MCF 10A (cell line): Measurements from ENCODE around the gene USP17L5. TPM values are rescaled to one million over a fixed set of nuclear protein-coding genes. Genes with fewer than 3 reads are reported as not detected.
"Not testable (repeated sequence)": the region's sequence is repeated elsewhere in the genome, so short reads cannot be mapped to it uniquely, and the experiment has no call there.

ENCODE experiments used
- Bru-seq: library from RNA; stranded (reverse); fragments of 400-500 nt; gene quantifications from one replicate; lab custom pipeline; 2021; lab: Mats Ljungman, UMichigan
- BruChase-seq, 2 experiments: library from RNA; stranded (reverse); fragments of 400-500 nt; gene quantifications; one replicate each; lab custom pipeline; 2021; lab: Mats Ljungman, UMichigan
- BruUV-seq: library from RNA; stranded (reverse); fragments of 400-500 nt; replicated peaks from 2 replicates; lab custom pipeline; 2021; lab: Mats Ljungman, UMichigan
- CTCF ChIA-PET: fragments of 300-600 bp; sonication (Branson Sonifier 250); formaldehyde crosslinking; extraction: SDS; loops from one replicate; lab custom pipeline; 2021; ENCODE audit warnings: antibody characterized with exemption, inconsistent platforms; lab: Yijun Ruan, JAX
- POLR2A ChIA-PET: fragments of 300-600, 350-650 bp; sonication (Branson Sonifier 250); formaldehyde crosslinking; extraction: SDS; loops from one replicate; lab custom pipeline; 2020; ENCODE audit warnings: antibody characterized with exemption, inconsistent platforms; lab: Yijun Ruan, JAX
- DNase-seq: peaks from one replicate; pipeline ENCODE4 v3.0.0-alpha.2; 2018; ENCODE audit not compliant: unreplicated experiment
- H3K27ac Mint-ChIP-seq: one replicate; pipeline ENCODE4 v1.8.0; 2022; ENCODE audit warnings: mild to moderate bottlenecking, low read depth, mixed read lengths; ENCODE audit not compliant: unreplicated experiment
- H3K27me3 Mint-ChIP-seq: one replicate; pipeline ENCODE4 v1.8.0; 2022; ENCODE audit warnings: mixed read lengths; ENCODE audit not compliant: insufficient read depth, unreplicated experiment
- H3K36me3 Mint-ChIP-seq: one replicate; pipeline ENCODE4 v1.8.0; 2022; ENCODE audit warnings: mild to moderate bottlenecking, moderate library complexity, mixed read lengths; ENCODE audit not compliant: insufficient read depth, unreplicated experiment
- H3K4me1 Mint-ChIP-seq: one replicate; pipeline ENCODE4 v1.8.0; 2022; ENCODE audit warnings: mixed read lengths; ENCODE audit not compliant: insufficient read depth, unreplicated experiment
- H3K4me3 Mint-ChIP-seq: one replicate; pipeline ENCODE4 v1.8.0; 2022; ENCODE audit warnings: mild to moderate bottlenecking, moderate library complexity, mixed read lengths; ENCODE audit not compliant: unreplicated experiment
- H3K9me3 Mint-ChIP-seq: one replicate; pipeline ENCODE4 v1.8.0; 2022; ENCODE audit warnings: mixed read lengths; ENCODE audit not compliant: unreplicated experiment
- intact Hi-C: fragments of 100-400 bp; cut with micrococcal nuclease; formaldehyde crosslinking; loops from 2 replicates; pipeline ENCODE4 v1.14.1; 2022
- long read RNA-seq: library from polyadenylated mRNA; stranded (forward); transcript quantifications from one replicate; pipeline ENCODE4 v2.0.0, GENCODE V29; 2022
- total RNA-seq: library from RNA; stranded (reverse); gene quantifications from 2 replicates; pipeline ENCODE4 v1.2.3, GENCODE V29; 2022

Gene USP17L5
- not detected in 2 replicates for total RNA-seq
- not detected for Bru-seq, nascent RNA
- BruChase-seq, experiment 1, labeled RNA remaining after a 6-hour chase, result not detected
- BruChase-seq, experiment 2, labeled RNA remaining after a 2-hour chase, result not detected
- long read RNA-seq, result 0 reads

- H3K36me3 Mint-ChIP-seq, POLR2A ChIA-PET, intact Hi-C loops, H3K4me1 Mint-ChIP-seq, H3K27me3 Mint-ChIP-seq, BruUV-seq, DNase-seq, H3K9me3 Mint-ChIP-seq, CTCF ChIA-PET, H3K4me3 Mint-ChIP-seq, H3K27ac Mint-ChIP-seq: not testable (repeated sequence)
Measured at GRCh38 chr4:9339103-9339502, at the start of gene USP17L5. USP17L5 (plus strand) TSS chr4:9339403; CDS start chr4:9339403, 0 bp downstream.

DNA sequence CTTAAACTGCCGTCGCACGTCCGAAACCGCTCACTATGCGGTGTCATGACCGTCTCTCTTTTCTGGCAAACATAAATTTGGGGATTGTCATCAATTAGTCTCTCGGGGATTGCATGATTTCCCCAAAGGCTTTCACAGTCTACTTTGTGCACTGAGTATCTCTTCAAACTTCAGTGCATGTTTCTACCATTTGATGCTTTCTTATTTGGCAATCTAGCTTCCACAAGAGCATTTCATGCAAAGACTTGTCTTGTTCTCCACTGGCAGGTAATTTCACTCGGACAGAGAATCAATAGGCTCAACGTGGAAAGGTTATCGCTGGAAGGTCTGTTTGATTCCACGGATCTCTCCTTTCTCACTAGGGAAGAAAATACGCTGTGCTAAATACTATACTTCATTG, 15.0 kb upstream of the USP17L5 start:
- H3K36me3 Mint-ChIP-seq, H3K4me3 Mint-ChIP-seq, H3K4me1 Mint-ChIP-seq, POLR2A ChIA-PET, DNase-seq, CTCF ChIA-PET, BruUV-seq, H3K27ac Mint-ChIP-seq, intact Hi-C loops, H3K9me3 Mint-ChIP-seq, H3K27me3 Mint-ChIP-seq: not testable (repeated sequence)

DNA sequence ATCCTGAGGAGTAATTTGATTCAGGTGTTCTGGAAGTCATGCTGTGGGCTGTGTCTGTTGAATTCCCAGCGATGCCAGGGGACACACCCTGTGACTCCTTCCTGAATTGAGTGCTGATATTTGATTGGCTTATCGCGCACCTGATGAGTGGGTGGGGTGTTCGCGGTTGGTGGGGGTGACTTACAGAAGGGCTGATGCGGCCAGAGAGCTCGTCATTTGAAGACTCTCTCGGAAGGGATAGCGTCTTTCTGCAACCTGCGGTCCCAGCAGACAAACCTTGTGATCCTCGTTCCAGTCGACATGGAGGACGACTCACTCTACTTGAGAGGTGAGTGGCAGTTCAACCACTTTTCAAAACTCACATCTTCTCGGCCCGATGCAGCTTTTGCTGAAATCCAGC, 14.3 kb upstream of the USP17L5 start, which contains the start of gene USP17L24:
USP17L24 (plus strand) TSS at position 301 of the 400 bp plus-strand sequence; CDS start at position 301, 0 bp downstream.
- DNase-seq, POLR2A ChIA-PET, H3K27ac Mint-ChIP-seq, H3K4me3 Mint-ChIP-seq, H3K9me3 Mint-ChIP-seq, H3K36me3 Mint-ChIP-seq, BruUV-seq, CTCF ChIA-PET, H3K27me3 Mint-ChIP-seq, intact Hi-C loops, H3K4me1 Mint-ChIP-seq: not testable (repeated sequence)

GRCh38 chr4:9329611-9330010, 9.6 kb upstream of the USP17L5 start, which contains the start of gene USP17L25:
USP17L25 (plus strand) TSS chr4:9329911; CDS start chr4:9329911, 0 bp downstream.
- POLR2A ChIA-PET, intact Hi-C loops, H3K9me3 Mint-ChIP-seq, BruUV-seq, DNase-seq, H3K27ac Mint-ChIP-seq, H3K4me3 Mint-ChIP-seq, H3K36me3 Mint-ChIP-seq, CTCF ChIA-PET, H3K4me1 Mint-ChIP-seq, H3K27me3 Mint-ChIP-seq: not testable (repeated sequence)

- CTCF ChIA-PET, BruUV-seq, POLR2A ChIA-PET: not testable (repeated sequence)
Measured at GRCh38 chr4:9334358-9334757, 4.8 kb upstream of the USP17L5 start, which contains the start of gene USP17L26. USP17L26 (plus strand) TSS chr4:9334658; CDS start chr4:9334658, 0 bp downstream.

GRCh38 chr4:9343848-9344247, 4.6 kb downstream of the USP17L5 start, which contains the start of gene USP17L27:
USP17L27 (plus strand) TSS chr4:9344148; CDS start chr4:9344148, 0 bp downstream.
- H3K27ac Mint-ChIP-seq, BruUV-seq, H3K9me3 Mint-ChIP-seq, H3K27me3 Mint-ChIP-seq, POLR2A ChIA-PET, CTCF ChIA-PET, H3K4me1 Mint-ChIP-seq, H3K4me3 Mint-ChIP-seq, intact Hi-C loops, DNase-seq, H3K36me3 Mint-ChIP-seq: not testable (repeated sequence)

More at GRCh38 chr4:9334358-9334757, 4.8 kb upstream of the USP17L5 start, which contains the start of gene USP17L26:
- H3K4me1 Mint-ChIP-seq, H3K36me3 Mint-ChIP-seq, DNase-seq, H3K9me3 Mint-ChIP-seq, H3K27me3 Mint-ChIP-seq, intact Hi-C loops, H3K4me3 Mint-ChIP-seq, H3K27ac Mint-ChIP-seq: not testable (repeated sequence)

- H3K27ac Mint-ChIP-seq, BruUV-seq, CTCF ChIA-PET, H3K27me3 Mint-ChIP-seq, H3K9me3 Mint-ChIP-seq, H3K36me3 Mint-ChIP-seq, H3K4me1 Mint-ChIP-seq, DNase-seq, POLR2A ChIA-PET, intact Hi-C loops, H3K4me3 Mint-ChIP-seq: not testable (repeated sequence)
Measured at GRCh38 chr4:9348593-9348992, 9.4 kb downstream of the USP17L5 start, which contains the start of gene USP17L28. USP17L28 (plus strand) TSS chr4:9348893; CDS start chr4:9348893, 0 bp downstream.

DNA sequence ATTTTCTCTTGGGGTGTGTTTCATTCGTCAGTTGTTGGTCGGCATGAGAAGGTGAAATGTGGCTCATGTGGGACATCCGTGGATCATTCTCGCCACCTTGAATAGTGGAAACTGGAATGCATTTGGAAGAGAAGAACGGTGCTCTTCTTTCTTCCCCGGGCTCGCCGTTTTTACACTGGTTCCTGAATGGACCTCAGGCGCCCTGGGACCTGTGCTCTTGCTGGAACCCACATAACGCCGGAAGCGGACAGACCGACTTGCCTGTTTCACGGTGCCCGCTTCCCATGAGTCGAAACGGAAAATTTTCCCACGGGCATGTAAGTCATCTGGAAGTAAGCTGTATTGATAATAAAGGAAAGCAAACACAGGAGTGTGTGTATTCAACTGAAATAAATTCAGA, 11.7 kb downstream of the USP17L5 start:
- H3K9me3 Mint-ChIP-seq, H3K36me3 Mint-ChIP-seq, H3K4me3 Mint-ChIP-seq, POLR2A ChIA-PET, H3K4me1 Mint-ChIP-seq, intact Hi-C loops, H3K27ac Mint-ChIP-seq, CTCF ChIA-PET, BruUV-seq, DNase-seq, H3K27me3 Mint-ChIP-seq: not testable (repeated sequence)

DNA sequence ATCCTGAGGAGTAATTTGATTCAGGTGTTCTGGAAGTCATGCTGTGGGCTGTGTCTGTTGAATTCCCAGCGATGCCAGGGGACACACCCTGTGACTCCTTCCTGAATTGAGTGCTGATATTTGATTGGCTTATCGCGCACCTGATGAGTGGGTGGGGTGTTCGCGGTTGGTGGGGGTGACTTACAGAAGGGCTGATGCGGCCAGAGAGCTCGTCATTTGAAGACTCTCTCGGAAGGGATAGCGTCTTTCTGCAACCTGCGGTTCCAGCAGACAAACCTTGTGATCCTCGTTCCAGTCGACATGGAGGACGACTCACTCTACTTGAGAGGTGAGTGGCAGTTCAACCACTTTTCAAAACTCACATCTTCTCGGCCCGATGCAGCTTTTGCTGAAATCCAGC, 14.1 kb downstream of the USP17L5 start, which contains the start of gene USP17L29:
USP17L29 (plus strand) TSS at position 301 of the 400 bp plus-strand sequence; CDS start at position 301, 0 bp downstream.
- CTCF ChIA-PET, H3K4me1 Mint-ChIP-seq, POLR2A ChIA-PET, H3K9me3 Mint-ChIP-seq, H3K27me3 Mint-ChIP-seq, intact Hi-C loops, DNase-seq, H3K4me3 Mint-ChIP-seq, H3K36me3 Mint-ChIP-seq, BruUV-seq, H3K27ac Mint-ChIP-seq: not testable (repeated sequence)
